ENCODE results near the gene ARHGAP6.

ARHGAP6 gene

DNA sequence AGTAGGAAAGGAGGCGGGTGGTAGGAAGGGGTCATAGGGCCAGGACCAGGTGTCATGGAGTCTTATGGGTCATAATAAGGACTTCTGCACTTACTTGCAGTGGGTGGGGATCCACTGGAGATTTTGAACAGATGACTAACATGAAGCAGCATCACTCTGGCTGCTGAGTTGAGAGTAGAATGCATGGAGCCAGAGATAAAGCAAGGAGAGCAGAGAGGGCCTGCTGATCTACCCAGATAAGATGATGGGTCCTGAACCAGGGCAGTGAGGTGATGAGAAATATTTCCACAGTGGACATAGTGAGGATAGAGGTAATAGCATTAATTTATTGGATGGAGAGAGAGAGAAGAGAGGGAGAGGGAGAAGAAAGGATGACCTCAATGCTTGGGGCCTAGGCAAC is 506.6 kb downstream of the ARHGAP6 start:
- Histone ChIP-seq H3K9me3 (no peaks in the 10 kb centered on the region), H3K27me3 (no peaks in the 10 kb centered on the region), H3K36me3 (no peaks in the 10 kb centered on the region), H3K4me3 (no peak overlapping the region), H3K4me1 (no peaks in the 10 kb centered on the region), H3K27ac (no peak overlapping the region)
- TF ChIP-seq, protein P1, sequence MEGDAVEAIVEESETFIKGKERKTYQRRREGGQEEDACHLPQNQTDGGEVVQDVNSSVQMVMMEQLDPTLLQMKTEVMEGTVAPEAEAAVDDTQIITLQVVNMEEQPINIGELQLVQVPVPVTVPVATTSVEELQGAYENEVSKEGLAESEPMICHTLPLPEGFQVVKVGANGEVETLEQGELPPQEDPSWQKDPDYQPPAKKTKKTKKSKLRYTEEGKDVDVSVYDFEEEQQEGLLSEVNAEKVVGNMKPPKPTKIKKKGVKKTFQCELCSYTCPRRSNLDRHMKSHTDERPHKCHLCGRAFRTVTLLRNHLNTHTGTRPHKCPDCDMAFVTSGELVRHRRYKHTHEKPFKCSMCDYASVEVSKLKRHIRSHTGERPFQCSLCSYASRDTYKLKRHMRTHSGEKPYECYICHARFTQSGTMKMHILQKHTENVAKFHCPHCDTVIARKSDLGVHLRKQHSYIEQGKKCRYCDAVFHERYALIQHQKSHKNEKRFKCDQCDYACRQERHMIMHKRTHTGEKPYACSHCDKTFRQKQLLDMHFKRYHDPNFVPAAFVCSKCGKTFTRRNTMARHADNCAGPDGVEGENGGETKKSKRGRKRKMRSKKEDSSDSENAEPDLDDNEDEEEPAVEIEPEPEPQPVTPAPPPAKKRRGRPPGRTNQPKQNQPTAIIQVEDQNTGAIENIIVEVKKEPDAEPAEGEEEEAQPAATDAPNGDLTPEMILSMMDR (IDR thresholded peaks at IDR 0.05), result no peak
- DNase-seq, result no peak
- intact Hi-C loops (cut with DNase I; ENCODE audit: low total_unique reads), result no loop called here

GRCh38 chrX:11151799-11152559 is 513.7 kb downstream of the ARHGAP6 start:
- intact Hi-C loops (cut with DNase I; ENCODE audit: low total_unique reads), result no loop called here
- no peaks in the 10 kb centered on the region for H3K36me3 ChIP-seq
- no peak overlapping the region for H3K27ac ChIP-seq
- no peaks in the 10 kb centered on the region for H3K4me1 ChIP-seq
- no peak for DNase-seq
- no peaks in the 10 kb centered on the region for H3K9me3 ChIP-seq
- no peak overlapping the region for H3K4me3 ChIP-seq
- no peaks in the 10 kb centered on the region for H3K27me3 ChIP-seq
- TF ChIP-seq, protein P1 (IDR thresholded peaks at IDR 0.05), result no peak

GRCh38 chrX:11148401-11148800 is 517.3 kb downstream of the ARHGAP6 start:
- Histone ChIP-seq H3K4me1 (no peaks in the 10 kb centered on the region), H3K27me3 (no peaks in the 10 kb centered on the region), H3K27ac (no peak overlapping the region), H3K36me3 (no peaks in the 10 kb centered on the region), H3K9me3 (no peaks in the 10 kb centered on the region), H3K4me3 (no peak overlapping the region)
- TF ChIP-seq, protein P1 (IDR thresholded peaks at IDR 0.05), result no peak
- no peak for DNase-seq
- intact Hi-C loops (cut with DNase I; ENCODE audit: low total_unique reads), result loop anchor here (5.0 to 10.0 kb wide), 2 partner anchors 384 to 626 kb away; no protein-coding TSS in a partner anchor

- TF ChIP-seq, protein P1 (IDR thresholded peaks at IDR 0.05), result no peak
- DNase-seq, result no peak
- H3K4me1 ChIP-seq, result no peaks in the 10 kb centered on the region
- intact Hi-C loops (cut with DNase I; ENCODE audit: low total_unique reads), result loop anchor here (5.0 to 10.0 kb wide), 2 partner anchors 386 to 628 kb away; no protein-coding TSS in a partner anchor
- H3K4me3 ChIP-seq, result no peak overlapping the region
- H3K9me3 ChIP-seq, result no peaks in the 10 kb centered on the region
- H3K27me3 ChIP-seq, result no peaks in the 10 kb centered on the region
- H3K27ac ChIP-seq, result no peak overlapping the region
- H3K36me3 ChIP-seq, result no peaks in the 10 kb centered on the region
Measured at GRCh38 chrX:11146411-11146810, 519.3 kb downstream of the ARHGAP6 start.

DNA sequence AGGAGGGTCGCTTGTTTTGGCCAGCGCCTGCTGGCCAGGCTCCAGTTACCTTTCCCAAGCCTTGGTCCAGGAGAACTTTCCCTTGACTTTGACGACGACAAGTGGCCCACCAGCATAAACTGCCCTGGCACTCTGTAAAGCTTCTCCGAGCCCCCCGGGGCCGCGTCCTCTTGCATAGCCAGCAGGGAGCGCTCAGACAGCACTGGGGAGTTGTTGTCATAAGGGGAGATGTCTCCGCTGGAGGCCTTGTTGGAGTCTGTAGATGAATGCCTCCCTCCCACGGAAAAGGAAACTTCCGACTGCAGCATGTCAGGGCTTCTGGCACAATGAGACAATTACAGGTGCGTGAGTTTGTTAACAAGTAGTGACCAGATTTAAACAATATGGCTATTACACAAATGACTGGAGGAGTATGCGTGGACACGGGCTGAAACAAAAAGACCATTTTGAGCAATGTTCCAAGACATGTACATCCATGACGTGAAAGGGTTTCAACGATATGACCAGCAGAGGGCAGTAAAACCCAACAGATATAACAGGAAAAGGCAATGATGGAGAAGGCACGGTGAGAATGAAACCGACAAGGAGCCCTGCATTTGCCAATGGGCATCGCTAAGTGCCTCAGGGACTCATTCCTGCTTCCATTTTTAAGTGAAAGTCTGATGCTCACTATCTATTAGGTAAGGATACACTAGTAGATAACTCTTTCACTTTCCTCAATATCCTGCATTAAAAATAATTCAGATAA is 521.6 kb downstream of the ARHGAP6 start:
- H3K27ac ChIP-seq, result no peak overlapping the region
- no peaks in the 10 kb centered on the region for H3K36me3 ChIP-seq
- no peak overlapping the region for H3K4me3 ChIP-seq
- H3K9me3 ChIP-seq, result no peaks in the 10 kb centered on the region
- intact Hi-C loops (cut with DNase I; ENCODE audit: low total_unique reads), result loop anchor here (10.0 kb wide), 1 partner anchor 631 kb away; no protein-coding TSS in a partner anchor
- TF ChIP-seq, protein P1 (IDR thresholded peaks at IDR 0.05), result peak; percentile 46 to 60
- H3K4me1 ChIP-seq, result no peaks in the 10 kb centered on the region
- no peaks in the 10 kb centered on the region for H3K27me3 ChIP-seq
- peak in 1 of 2 donors; percentile 60 for DNase-seq
